T-helper 1 cell treated with Interleukin-12 subunit alpha and Interleukin-12 subunit beta and Interleukin-4 antibody, amounts not matched to agents 30 μg/mL and 1 μg/mL, for 36 hours (primary cell): ENCODE data around the gene GLRB.
"Not testable (repeated sequence)": the region's sequence is repeated elsewhere in the genome, so short reads cannot be mapped to it uniquely, and the experiment has no call there.

Experiments used
- H3K27ac Mint-ChIP-seq: one replicate; pipeline ENCODE4 v1.8.0; 2021; ENCODE audit warnings: mild to moderate bottlenecking, mixed read lengths
- H3K27me3 Mint-ChIP-seq: one replicate; pipeline ENCODE4 v1.8.0; 2021; ENCODE audit warnings: low read depth, mixed read lengths
- H3K36me3 Mint-ChIP-seq: one replicate; pipeline ENCODE4 v1.8.0; 2021; ENCODE audit warnings: low read depth, mixed read lengths
- H3K4me1 Mint-ChIP-seq: one replicate; pipeline ENCODE4 v1.8.0; 2021; ENCODE audit warnings: low read depth, mixed read lengths
- H3K4me3 Mint-ChIP-seq: one replicate; pipeline ENCODE4 v1.8.0; 2021; ENCODE audit warnings: mild to moderate bottlenecking, moderate library complexity, mixed read lengths
- H3K9me3 Mint-ChIP-seq: one replicate; pipeline ENCODE4 v1.8.0; 2021; ENCODE audit warnings: mixed read lengths

GLRB gene

DNA sequence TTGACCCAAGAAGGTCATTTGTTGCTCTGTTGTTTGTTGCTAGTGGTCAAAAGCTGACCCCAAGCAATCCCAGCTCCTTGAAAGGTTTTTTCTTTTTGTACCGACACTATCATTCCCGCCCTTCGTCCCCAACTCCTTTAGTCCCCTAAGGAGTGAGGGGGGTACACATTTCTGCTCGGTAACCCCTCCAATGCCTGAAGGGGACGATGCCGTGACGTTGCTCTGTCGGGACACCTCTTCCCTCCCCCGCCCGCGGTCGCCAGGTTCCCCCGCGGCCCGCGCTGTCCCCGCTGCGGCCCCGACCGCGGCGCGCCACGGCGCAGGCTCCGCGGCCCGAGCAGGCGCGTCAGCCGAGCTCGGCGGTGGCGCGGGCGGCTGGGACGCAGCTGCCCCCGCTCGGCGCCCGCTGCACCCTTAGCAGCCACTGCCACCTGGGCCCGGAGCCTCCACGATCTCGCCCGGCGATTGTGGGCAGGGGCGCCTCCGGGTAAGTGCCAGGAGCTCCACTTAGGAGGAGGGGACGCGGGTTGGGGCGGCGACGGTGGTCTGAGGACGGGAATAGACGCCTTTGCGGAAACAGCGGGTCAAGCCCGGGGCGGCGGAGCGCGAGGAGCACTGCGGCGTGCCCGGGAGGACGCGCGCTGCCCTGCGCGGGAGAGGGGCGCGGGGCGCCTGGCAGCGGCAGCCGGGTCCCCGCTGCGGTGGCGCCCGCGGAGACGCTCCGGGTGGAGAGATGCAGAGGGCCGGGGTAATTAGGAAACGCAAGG lies at the start of gene GLRB:
GLRB (plus strand) TSS at position 340 of the 767 bp plus-strand sequence. CDS start 1,875 bp downstream, outside the sequence.
- Mint-ChIP-seq H3K4me1 (no peaks in the 10 kb centered on the region), H3K27ac (no peak within 1 kb of the TSS), H3K36me3 (no peaks in the 10 kb centered on the region), H3K4me3 (no peak within 1 kb of the TSS), H3K27me3 (peaks cover 25% of the 10 kb centered on the region), H3K9me3 (no peaks in the 10 kb centered on the region)

DNA sequence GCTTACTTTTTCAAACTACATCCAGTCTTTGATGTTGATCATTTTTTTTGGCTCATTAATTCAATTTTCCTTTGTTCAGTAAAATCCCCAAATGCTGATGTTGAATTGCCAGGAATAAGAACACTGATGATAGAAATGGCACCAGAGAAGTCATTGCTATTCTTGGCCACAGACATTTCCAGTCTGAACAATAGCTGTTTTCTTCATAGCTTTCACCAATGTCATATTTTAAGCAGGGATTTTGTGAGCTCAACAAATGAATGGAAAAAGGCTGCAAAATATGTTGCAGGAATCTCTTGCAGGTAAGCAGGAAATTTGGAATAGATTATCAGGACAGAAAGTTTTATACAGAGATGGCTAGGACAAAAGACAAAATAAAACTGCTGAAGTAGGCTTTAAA lies 40.5 kb upstream of the GLRB start:
- Mint-ChIP-seq H3K9me3 (no peaks in the 10 kb centered on the region), H3K27me3 (no peaks in the 10 kb centered on the region), H3K36me3 (no peaks in the 10 kb centered on the region), H3K4me1 (no peaks in the 10 kb centered on the region), H3K27ac (no peak overlapping the region), H3K4me3 (no peak overlapping the region)

DNA sequence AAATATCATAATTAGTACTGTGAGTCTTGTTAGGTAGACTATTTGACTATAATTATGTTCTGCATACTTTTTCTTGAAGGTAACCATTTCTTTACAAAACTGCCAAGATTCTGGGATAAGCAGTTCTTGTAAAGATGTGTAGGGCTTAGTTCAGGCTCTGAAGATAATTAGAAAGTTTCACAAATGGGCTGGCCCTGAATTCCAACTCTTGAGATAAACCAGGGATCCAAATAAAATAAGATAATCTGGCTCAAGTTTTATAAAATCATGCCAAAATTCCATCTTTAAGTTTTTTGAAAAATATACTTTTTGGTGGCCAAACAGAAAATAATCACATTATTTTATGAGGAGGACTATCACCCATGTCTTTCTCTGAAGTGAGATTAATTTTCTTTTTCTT lies 35.5 kb upstream of the GLRB start:
- no peaks in the 10 kb centered on the region for H3K36me3 Mint-ChIP-seq
- no peaks in the 10 kb centered on the region for H3K27me3 Mint-ChIP-seq
- H3K4me1 Mint-ChIP-seq, result no peaks in the 10 kb centered on the region
- H3K4me3 Mint-ChIP-seq, result no peak overlapping the region
- no peak overlapping the region for H3K27ac Mint-ChIP-seq
- no peaks in the 10 kb centered on the region for H3K9me3 Mint-ChIP-seq

DNA sequence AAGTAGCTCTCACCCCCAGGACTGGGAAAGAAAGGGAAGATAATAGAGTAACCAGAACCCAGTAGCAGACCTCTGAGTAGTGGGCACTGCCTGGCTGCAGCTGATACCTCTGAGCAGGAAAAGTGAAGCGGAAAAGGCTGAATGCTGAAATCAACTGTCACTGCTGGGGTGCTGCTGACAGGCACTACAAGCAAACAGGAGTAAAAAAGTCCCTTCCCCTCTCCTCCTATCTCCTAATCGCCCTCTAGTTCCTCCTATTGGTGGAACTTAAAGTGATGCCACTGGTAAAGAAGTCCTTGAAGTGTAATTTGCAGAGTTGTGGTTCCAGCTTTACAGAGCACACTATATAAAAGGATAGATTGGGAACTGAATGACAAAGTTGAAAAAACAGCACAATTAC lies 32.8 kb upstream of the GLRB start:
- no peak overlapping the region for H3K4me3 Mint-ChIP-seq
- H3K9me3 Mint-ChIP-seq, result no peaks in the 10 kb centered on the region
- no peaks in the 10 kb centered on the region for H3K36me3 Mint-ChIP-seq
- H3K27ac Mint-ChIP-seq, result no peak overlapping the region
- no peaks in the 10 kb centered on the region for H3K4me1 Mint-ChIP-seq
- H3K27me3 Mint-ChIP-seq, result no peaks in the 10 kb centered on the region

DNA sequence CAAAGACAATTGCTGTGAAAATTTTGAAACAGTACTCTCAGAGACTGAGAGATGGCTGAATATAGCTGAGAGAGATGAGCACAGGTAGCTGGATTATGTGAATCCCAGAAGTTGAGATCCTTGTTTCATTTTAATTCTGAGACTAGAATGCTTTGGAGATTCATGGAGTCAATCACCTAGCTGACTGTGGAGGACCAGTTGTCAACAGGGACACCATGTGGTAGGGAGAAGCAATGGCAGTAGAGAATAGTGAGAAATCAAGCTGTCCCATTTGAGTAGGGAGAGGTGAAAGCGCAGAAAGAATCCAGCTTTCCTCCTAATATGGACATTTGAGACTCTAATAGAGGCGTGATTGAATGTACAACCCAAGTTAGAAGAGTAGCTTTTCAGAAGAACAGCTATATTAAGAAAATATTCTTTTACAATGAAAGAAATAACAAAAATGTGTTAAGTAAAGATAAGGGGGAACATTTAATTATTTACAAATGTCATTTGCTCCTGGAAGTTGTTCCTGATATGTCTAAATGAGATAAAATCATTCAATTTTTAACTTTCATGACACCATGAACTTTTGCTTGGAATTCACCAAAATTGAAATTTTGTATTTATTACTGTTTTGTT lies 30.3 kb upstream of the GLRB start:
- H3K9me3 Mint-ChIP-seq, result no peaks in the 10 kb centered on the region
- no peaks in the 10 kb centered on the region for H3K36me3 Mint-ChIP-seq
- H3K4me1 Mint-ChIP-seq, result no peaks in the 10 kb centered on the region

DNA sequence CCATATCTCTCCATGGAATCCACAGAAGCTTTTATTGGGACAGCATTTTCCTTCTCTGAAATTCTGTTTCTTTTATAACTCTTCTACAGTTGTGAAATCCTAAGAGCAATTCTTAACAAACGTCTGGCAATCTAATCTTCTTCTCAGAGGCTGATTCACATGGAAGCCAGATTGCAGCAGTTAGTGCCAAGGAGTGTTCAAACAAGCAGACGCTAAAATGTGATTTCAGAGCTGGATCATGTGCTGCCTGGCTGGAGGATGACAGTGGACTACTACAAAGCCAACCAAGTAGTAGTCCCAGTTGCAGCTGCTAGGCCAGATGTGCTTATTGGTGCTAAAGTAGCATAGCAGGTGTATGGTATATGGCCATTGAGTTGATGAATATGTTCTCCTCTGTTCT lies 27.7 kb upstream of the GLRB start:
- no peak overlapping the region for H3K4me3 Mint-ChIP-seq
- H3K36me3 Mint-ChIP-seq, result no peaks in the 10 kb centered on the region
- no peaks in the 10 kb centered on the region for H3K9me3 Mint-ChIP-seq
- H3K4me1 Mint-ChIP-seq, result no peaks in the 10 kb centered on the region
- H3K27me3 Mint-ChIP-seq, result no peaks in the 10 kb centered on the region
- no peak overlapping the region for H3K27ac Mint-ChIP-seq

More for the DNA sequence above, 30.3 kb upstream of the GLRB start:
- H3K4me3 Mint-ChIP-seq, result no peak overlapping the region
- H3K27ac Mint-ChIP-seq, result no peak overlapping the region
- no peaks in the 10 kb centered on the region for H3K27me3 Mint-ChIP-seq

DNA sequence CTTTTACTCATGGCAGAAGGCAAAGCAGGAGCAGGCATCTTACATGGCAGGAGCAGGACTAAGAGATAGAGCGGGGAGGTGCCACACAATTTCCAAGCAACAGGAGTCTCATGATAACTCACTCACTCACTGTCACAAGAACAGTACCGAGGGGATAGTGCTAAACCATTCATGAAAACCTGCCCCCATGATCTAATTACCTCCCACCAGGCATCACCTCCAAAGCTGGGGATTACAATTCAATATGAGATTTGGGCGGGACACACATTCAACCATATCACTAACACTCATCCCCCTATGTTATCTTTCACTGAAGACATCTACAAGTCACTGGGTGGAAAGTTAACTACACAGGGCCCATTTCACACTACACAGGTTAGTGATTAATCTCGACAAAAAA lies 25.4 kb upstream of the GLRB start:
- H3K4me1 Mint-ChIP-seq, result no peaks in the 10 kb centered on the region
- no peak overlapping the region for H3K4me3 Mint-ChIP-seq
- no peaks in the 10 kb centered on the region for H3K9me3 Mint-ChIP-seq
- no peaks in the 10 kb centered on the region for H3K36me3 Mint-ChIP-seq
- no peaks in the 10 kb centered on the region for H3K27me3 Mint-ChIP-seq
- no peak overlapping the region for H3K27ac Mint-ChIP-seq

DNA sequence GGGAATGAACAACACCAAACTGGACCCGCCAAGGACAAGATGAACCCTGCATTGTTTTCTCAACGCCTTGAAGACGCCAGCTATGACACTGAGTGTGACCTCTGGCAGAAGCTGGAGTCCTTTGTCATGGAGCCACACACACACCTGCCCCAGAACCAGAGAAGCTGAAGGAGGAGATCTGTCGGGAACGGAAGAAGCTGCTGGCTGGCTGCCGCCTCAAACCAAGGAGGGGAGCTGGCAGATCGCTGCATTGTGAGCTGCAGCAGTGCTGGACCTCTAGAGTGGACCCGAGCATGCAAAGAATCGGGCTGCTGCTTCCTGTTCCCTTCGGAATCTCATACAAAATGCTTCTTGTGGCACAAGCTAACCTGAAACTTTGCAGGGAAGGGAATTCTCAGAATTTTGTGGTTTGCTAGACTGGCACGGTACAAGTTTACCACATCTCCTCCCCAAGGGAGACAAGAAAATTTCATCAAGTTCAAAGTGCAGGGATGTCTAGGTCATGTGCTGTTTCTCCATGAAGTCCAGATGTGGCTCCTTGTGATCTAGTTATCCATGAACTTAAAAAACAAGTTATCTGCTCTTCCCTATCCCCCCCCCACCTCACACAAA lies 23.4 kb upstream of the GLRB start:
- H3K27ac Mint-ChIP-seq, result no peak overlapping the region
- H3K36me3 Mint-ChIP-seq, result no peaks in the 10 kb centered on the region
- no peak overlapping the region for H3K4me3 Mint-ChIP-seq
- no peaks in the 10 kb centered on the region for H3K4me1 Mint-ChIP-seq
- H3K9me3 Mint-ChIP-seq, result no peaks in the 10 kb centered on the region
- no peaks in the 10 kb centered on the region for H3K27me3 Mint-ChIP-seq

DNA sequence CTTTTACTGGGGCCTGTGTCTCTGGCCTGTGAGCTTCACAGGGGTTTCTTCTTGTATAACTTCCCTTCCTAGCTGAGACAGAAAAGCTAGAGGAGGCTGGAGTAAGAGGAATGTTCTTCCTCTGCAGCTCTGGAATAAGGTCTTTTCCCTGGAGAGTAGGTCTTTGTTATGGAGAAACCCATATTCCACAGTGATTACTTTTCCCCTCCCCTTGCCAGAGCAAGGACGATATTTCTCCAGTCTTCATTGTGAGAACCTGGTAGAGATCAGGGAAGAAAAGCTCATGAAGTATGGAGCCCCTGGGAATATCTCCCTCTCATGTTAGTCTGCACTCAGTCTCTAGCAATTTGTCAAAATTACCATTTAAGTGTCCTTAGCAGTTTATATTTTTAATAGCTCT lies 18.7 kb upstream of the GLRB start:
- Mint-ChIP-seq H3K27me3 (no peaks in the 10 kb centered on the region), H3K4me1 (no peaks in the 10 kb centered on the region), H3K36me3 (no peaks in the 10 kb centered on the region), H3K27ac (no peak overlapping the region), H3K9me3 (no peaks in the 10 kb centered on the region), H3K4me3 (no peak overlapping the region)

DNA sequence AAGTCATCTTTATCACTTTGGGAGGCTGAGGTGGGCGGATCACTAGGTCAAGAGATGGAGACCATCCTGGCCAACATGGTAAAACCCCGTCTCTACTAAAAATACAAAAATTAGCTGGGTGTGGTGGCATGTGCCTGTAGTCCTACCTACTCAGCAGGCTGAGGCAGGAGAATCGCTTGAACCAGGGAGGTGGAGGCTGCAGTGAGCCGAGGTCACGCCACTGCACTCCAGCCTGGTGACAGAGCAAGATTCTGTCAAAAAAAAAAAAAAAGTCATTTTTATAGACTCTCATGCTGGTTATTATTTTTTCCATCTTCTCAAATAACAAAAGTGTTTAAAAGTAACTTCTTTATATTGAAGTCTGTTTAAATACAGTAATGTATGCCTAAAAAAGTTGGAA lies 17.1 kb upstream of the GLRB start:
- not testable (repeated sequence) for H3K27me3 Mint-ChIP-seq, H3K4me1 Mint-ChIP-seq, H3K9me3 Mint-ChIP-seq, H3K36me3 Mint-ChIP-seq, H3K4me3 Mint-ChIP-seq, H3K27ac Mint-ChIP-seq

DNA sequence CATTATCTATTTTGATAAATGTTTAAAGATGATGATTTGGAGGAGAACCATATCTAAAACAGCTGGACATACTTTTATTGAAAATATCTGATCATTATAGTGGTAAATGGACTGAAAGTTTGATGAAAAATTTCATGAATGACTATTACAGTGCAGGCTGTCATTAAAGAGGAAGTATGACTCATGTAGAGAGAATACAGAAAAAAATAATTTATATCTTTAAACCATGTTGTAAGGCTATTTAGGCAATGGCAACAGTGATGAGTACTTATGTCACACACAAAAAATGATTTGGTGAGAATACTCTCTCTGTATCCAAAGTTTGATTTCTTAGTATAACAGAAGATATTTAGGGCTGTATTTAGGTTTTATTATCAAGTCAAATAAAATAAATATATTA lies 3.9 kb upstream of the GLRB start:
- no peak overlapping the region for H3K4me3 Mint-ChIP-seq
- H3K27me3 Mint-ChIP-seq, result peaks cover 20% of the 10 kb centered on the region
- H3K4me1 Mint-ChIP-seq, result no peaks in the 10 kb centered on the region
- no peak overlapping the region for H3K27ac Mint-ChIP-seq
- H3K36me3 Mint-ChIP-seq, result no peaks in the 10 kb centered on the region
- no peaks in the 10 kb centered on the region for H3K9me3 Mint-ChIP-seq

DNA sequence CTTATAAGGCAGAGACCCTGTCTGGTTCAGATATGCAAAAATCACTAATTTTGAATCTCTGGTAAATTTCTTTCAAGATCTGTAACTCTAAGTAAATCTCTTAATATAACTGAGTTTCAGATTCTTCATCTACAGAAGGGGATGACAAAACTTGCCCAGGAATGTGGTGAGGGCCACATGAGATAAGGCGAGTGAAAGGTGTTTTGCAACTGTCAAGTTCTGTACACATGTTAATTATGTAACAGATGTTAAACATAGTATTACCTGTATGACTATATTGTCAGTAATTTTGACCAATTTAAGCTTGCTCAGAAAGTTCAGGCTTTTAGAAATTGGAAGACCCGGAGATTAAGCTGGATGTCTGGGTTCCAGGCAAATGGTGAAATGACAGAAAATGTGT lies 549 bp upstream of the GLRB start:
- H3K4me3 Mint-ChIP-seq, result no peak overlapping the region
- H3K27me3 Mint-ChIP-seq, result peaks cover 25% of the 10 kb centered on the region
- H3K36me3 Mint-ChIP-seq, result no peaks in the 10 kb centered on the region
- no peaks in the 10 kb centered on the region for H3K9me3 Mint-ChIP-seq
- no peaks in the 10 kb centered on the region for H3K4me1 Mint-ChIP-seq
- no peak overlapping the region for H3K27ac Mint-ChIP-seq

DNA sequence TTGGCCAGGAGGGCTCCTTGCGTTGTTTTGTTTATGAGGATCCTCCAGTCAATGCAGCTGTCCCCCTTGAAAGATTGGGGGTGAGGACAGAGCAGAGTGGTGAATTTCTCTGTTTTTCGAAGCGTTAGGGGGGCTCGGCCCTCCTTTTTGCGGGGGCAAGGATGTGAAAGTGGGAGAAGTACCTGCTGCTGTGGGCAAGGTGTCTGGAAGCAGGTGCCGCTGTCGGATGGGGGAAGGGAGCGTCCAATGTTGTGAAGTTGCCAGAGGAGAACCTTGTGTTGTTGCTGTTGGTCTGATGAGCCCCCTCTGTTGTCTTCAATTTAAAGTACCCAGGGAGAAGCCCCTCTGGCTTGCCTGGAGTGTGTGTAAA lies 613 bp downstream of the GLRB start:
- Mint-ChIP-seq H3K27ac (no peak overlapping the region), H3K4me3 (no peak overlapping the region), H3K27me3 (peaks cover 25% of the 10 kb centered on the region), H3K9me3 (no peaks in the 10 kb centered on the region), H3K36me3 (no peaks in the 10 kb centered on the region), H3K4me1 (no peaks in the 10 kb centered on the region)

DNA sequence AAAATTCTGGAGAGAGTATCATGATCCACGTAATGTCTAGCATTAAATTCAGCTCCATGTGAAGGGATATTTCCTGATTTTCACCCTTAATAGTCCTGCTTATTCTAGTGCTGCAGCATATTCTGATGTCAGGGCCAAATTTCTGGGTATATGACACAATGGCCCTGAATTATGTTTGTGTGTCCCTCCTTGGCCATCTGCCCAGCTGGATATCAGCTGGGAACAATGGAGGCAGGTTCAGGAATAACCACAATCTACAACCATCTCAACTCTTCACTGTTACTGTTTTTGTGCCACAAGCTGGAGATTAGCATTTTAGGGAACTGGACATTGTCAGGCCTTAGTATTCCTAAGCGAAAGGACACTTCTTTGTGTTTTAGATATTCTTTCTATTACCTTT lies 3.5 kb downstream of the GLRB start:
- Mint-ChIP-seq H3K36me3 (no peaks in the 10 kb centered on the region), H3K27me3 (peaks cover 23% of the 10 kb centered on the region), H3K4me3 (no peak overlapping the region), H3K9me3 (no peaks in the 10 kb centered on the region), H3K27ac (no peak overlapping the region), H3K4me1 (no peaks in the 10 kb centered on the region)

DNA sequence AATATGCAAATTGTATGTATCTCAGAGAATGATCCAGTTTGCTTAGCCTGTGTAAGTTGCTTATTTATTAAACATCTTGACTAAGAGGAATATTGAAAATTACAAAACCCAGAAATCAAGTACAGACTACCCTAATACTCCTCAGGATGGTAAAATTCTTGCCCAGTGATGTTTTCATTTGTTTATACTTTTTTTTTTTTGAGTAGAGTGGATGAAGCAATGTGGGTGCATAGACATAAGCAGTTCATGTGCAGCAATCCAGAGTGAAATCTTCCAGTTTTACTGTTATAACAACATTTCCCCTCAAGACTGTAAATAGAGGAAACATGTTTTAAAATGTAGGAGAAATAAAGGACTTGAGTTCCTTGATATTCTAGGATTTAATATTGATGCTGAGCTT lies 4.7 kb downstream of the GLRB start:
- no peak overlapping the region for H3K4me3 Mint-ChIP-seq
- H3K4me1 Mint-ChIP-seq, result no peaks in the 10 kb centered on the region
- H3K9me3 Mint-ChIP-seq, result no peaks in the 10 kb centered on the region
- H3K27ac Mint-ChIP-seq, result no peak overlapping the region
- H3K36me3 Mint-ChIP-seq, result no peaks in the 10 kb centered on the region
- peaks cover 14% of the 10 kb centered on the region for H3K27me3 Mint-ChIP-seq
